Omental fat pad (tissue), 4 donors: Measurements from ENCODE around the gene SLC24A3. TPM values are rescaled to one million over a fixed set of nuclear protein-coding genes. Genes with fewer than 3 reads are reported as not detected.

Source experiments
- ATAC-seq: fragments of 150-250 bp; one replicate; pipeline ENCODE4 v1.9.1; 2016; ENCODE audit warnings: mild to moderate bottlenecking, moderate library complexity; ENCODE audit not compliant: low FRiP score
- DNase-seq: peaks from one replicate; pipeline ENCODE4 v3.0.0-alpha.2; 2019; ENCODE audit warnings: low spot score
- CTCF ChIP-seq, 3 donors: fragments of 450-650 bp; IDR thresholded peaks; one replicate each; pipeline ENCODE4 v1.5.1; 2016 to 2017; ENCODE audit warnings: antibody characterized with exemption in 3 of 3, mild to moderate bottlenecking in 3 of 3, moderate library complexity in 2 of 3
- total RNA-seq, 4 donors: library from RNA; depleted of rRNA; stranded (reverse); fragments of >200 nt; gene quantifications; one replicate each; pipeline ENCODE4 v1.1.0, GENCODE V29; 2016

Gene SLC24A3
- total RNA-seq, 4 donors from 2014 or later: 6.3 to 14.0 (median 9.2) TPM

- no peak for DNase-seq
- no peak for ATAC-seq
- no peak for TF ChIP-seq CTCF (IDR thresholded peaks at IDR 0.05)
These were observed 136.1 kb downstream of the SLC24A3 start for GRCh38 chr20:19348582-19348981.

GRCh38 chr20:19349879-19350278, 137.4 kb downstream of the SLC24A3 start:
- ATAC-seq (no peak), DNase-seq (no peak)
- no peak for TF ChIP-seq CTCF (IDR thresholded peaks at IDR 0.05)

GRCh38 chr20:19351542-19351941, 139.1 kb downstream of the SLC24A3 start:
- DNase-seq (no peak), ATAC-seq (no peak)
- no peak for TF ChIP-seq CTCF (IDR thresholded peaks at IDR 0.05)

GRCh38 chr20:19354950-19355349, 142.5 kb downstream of the SLC24A3 start:
- TF ChIP-seq CTCF (IDR thresholded peaks at IDR 0.05): no peak
- ATAC-seq (no peak), DNase-seq (no peak)

- DNase-seq (no peak), ATAC-seq (no peak)
- TF ChIP-seq CTCF (IDR thresholded peaks at IDR 0.05): no peak
These were observed 149.3 kb downstream of the SLC24A3 start for GRCh38 chr20:19361790-19362189.

- ATAC-seq: no peak
- no peak for DNase-seq
- TF ChIP-seq CTCF (IDR thresholded peaks at IDR 0.05): no peak
These were observed 151.0 kb downstream of the SLC24A3 start for GRCh38 chr20:19363476-19363875.

- ATAC-seq (no peak), DNase-seq (no peak)
- no peak for TF ChIP-seq CTCF (IDR thresholded peaks at IDR 0.05)
These were observed 155.1 kb downstream of the SLC24A3 start for GRCh38 chr20:19367591-19367990.
